Stimulated activated CD8-positive, alpha-beta memory T cell treated with anti-CD3 and anti-CD28 coated beads, Interleukin-7, amount 100 ng/mL, for 48 hours (primary cell): Measurements from ENCODE around the gene NAXE.

Experiments
- DNase-seq, 2 donors: peaks; one replicate each; pipeline ENCODE4 v3.0.0-alpha.2; 2020; ENCODE audit warnings: low read depth in 1 of 2; ENCODE audit errors: extremely low read depth in 1 of 2

NAXE gene

DNA sequence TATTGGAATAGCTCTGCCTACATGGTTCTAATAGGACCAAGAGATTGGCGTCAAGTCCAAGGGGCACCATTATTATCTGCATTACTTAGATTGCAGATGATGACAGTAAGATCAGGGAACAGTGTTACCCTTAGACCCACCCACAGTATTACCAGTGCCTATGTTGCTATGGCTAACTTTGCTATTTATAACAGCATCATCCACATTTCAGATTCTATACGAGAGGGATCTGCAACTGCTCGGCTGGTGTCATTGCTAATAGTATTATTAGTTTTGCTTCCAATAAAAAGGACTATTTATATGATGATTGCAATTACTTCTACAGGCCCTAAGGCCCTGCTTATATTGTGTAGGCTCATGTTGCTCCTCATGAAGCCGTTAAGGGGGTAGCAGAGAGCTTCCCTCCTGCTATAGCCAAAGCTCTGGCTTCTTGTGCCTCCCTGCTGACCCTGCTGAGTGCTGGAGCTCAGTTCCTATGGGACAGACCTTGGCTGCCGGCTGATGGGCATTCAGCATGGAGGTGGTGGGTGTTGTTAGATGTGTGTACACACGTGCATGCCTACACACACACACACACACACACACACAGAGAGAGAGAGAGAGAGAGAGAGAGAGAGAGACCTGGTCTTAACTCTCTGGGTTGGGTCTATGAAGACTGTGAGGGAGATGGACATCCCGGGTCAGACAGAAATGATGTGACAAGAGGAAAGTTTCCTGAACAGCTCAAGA, 51.6 kb downstream of the NAXE start:
- no peak for DNase-seq

GRCh38 chr1:156643778-156644092, 52.2 kb downstream of the NAXE start:
- no peak for DNase-seq
